HepG2 (cell line): Measurements from ENCODE around the gene ANTXR1. TPM values are rescaled to one million over a fixed set of nuclear protein-coding genes. Genes with fewer than 3 reads are reported as not detected.

Experiments used
- BORCS8-MEF2B ChIP-seq: sonication (generic); formaldehyde crosslinking; IDR thresholded peaks from 2 replicates; pipeline ENCODE4 v1.8.0; 2022; ENCODE audit warnings: mild to moderate bottlenecking, missing genetic modification reagents
- CENPBD1 ChIP-seq: sonication (generic); formaldehyde crosslinking; IDR thresholded peaks from 2 replicates; pipeline ENCODE4 v1.8.0; 2022; ENCODE audit warnings: missing genetic modification reagents, low read depth, mild to moderate bottlenecking, borderline replicate concordance
- FOSL2 ChIP-seq: sonication (generic); formaldehyde crosslinking; IDR thresholded peaks from 2 replicates; pipeline ENCODE4 v1.4.0; 2020; ENCODE audit warnings: missing genetic modification reagents
- FOXA1 ChIP-seq, 2 experiments: fragments of 450-650 bp in 1 of 2; sonication (generic) in 1 of 2; formaldehyde crosslinking in 1 of 2; IDR thresholded peaks; 2 replicates each; pipeline versions ENCODE4 v1.4.0 to v1.6.1; 2016 to 2020; ENCODE audit warnings: missing genetic modification reagents in 1 of 2
- FOXA3 ChIP-seq: IDR thresholded peaks from 2 replicates; pipeline ENCODE4 v1.6.1; 2016; ENCODE audit warnings: missing genetic modification reagents, missing compliant biosample characterization
- HMG20A ChIP-seq: IDR thresholded peaks from 2 replicates; pipeline ENCODE4 v1.6.1; 2016; ENCODE audit warnings: borderline replicate concordance
- KLF16 ChIP-seq, 2 experiments: sonication (generic) in 1 of 2; formaldehyde crosslinking in 1 of 2; IDR thresholded peaks; 2 replicates each; pipeline versions ENCODE4 v1.6.1 to v1.8.0; 2016 to 2023; ENCODE audit warnings: missing genetic modification reagents in 2 of 2, missing compliant biosample characterization in 1 of 2
- MTA3 ChIP-seq: sonication (generic); formaldehyde crosslinking; IDR thresholded peaks from 2 replicates; pipeline ENCODE4 v1.4.0; 2020; ENCODE audit warnings: missing genetic modification reagents
- NBN ChIP-seq: fragments of 450-650 bp; conservative IDR thresholded peaks from 2 replicates; pipeline ENCODE4 v1.6.1; 2017
- PCBP1 ChIP-seq: fragments of 200-400 bp; formaldehyde crosslinking; IDR thresholded peaks from 2 replicates; pipeline ENCODE4 v1.6.1; 2017; ENCODE audit warnings: mild to moderate bottlenecking, low read depth, low read length, borderline replicate concordance
- PITX1 ChIP-seq: sonication (generic); formaldehyde crosslinking; IDR thresholded peaks from 2 replicates; pipeline ENCODE4 v1.5.1; 2020; ENCODE audit warnings: mild to moderate bottlenecking, missing genetic modification reagents
- ZFP36 ChIP-seq: fragments of 150-350 bp; IDR thresholded peaks from 2 replicates; pipeline ENCODE4 v1.6.1; 2018; ENCODE audit warnings: borderline replicate concordance, low read length, low read depth; ENCODE audit not compliant: partially characterized antibody
- ZMYM3 ChIP-seq: sonication (generic); formaldehyde crosslinking; IDR thresholded peaks from 2 replicates; pipeline ENCODE4 v1.5.1; 2020; ENCODE audit warnings: mild to moderate bottlenecking, missing genetic modification reagents
- ZNF292 ChIP-seq: sonication (generic); formaldehyde crosslinking; IDR thresholded peaks from 2 replicates; pipeline ENCODE4 v1.8.1; 2022; ENCODE audit warnings: mild to moderate bottlenecking, low read depth, missing genetic modification reagents, borderline replicate concordance
- ZNF501 ChIP-seq: sonication (generic); formaldehyde crosslinking; IDR thresholded peaks from 2 replicates; pipeline ENCODE4 v1.5.1; 2020; ENCODE audit warnings: mild to moderate bottlenecking, moderate library complexity, missing genetic modification reagents
- ZNF609 ChIP-seq: sonication (generic); formaldehyde crosslinking; IDR thresholded peaks from 2 replicates; pipeline ENCODE4 v1.4.0; 2020; ENCODE audit warnings: mild to moderate bottlenecking, missing genetic modification reagents, borderline replicate concordance
- ZNF614 ChIP-seq: IDR thresholded peaks from 2 replicates; pipeline ENCODE4 v1.6.1; 2018; ENCODE audit warnings: missing biosample characterization, missing genetic modification reagents, inconsistent platforms, borderline replicate concordance
- ZNF644 ChIP-seq: IDR thresholded peaks from 2 replicates; pipeline ENCODE4 v1.6.1; 2016; ENCODE audit warnings: low read depth
- ZNF660 ChIP-seq: sonication (generic); formaldehyde crosslinking; IDR thresholded peaks from 2 replicates; pipeline ENCODE4 v1.5.1; 2020; ENCODE audit warnings: mild to moderate bottlenecking, low read depth, missing genetic modification reagents, borderline replicate concordance
- ZNF776 ChIP-seq: sonication (generic); formaldehyde crosslinking; IDR thresholded peaks from 2 replicates; pipeline ENCODE4 v1.4.0; 2020; ENCODE audit warnings: mild to moderate bottlenecking, missing genetic modification reagents
- polyA plus RNA-seq, 8 experiments: library from polyadenylated mRNA; depleted of rRNA in 3 of 8; stranded (reverse) in 7 of 8; unstranded in 1 of 8; fragments of >200 nt; fragmentation: Illumina TruSeq in 4 of 8; extraction: Trizol in 4 of 8; gene quantifications; 2 replicates each; pipeline versions ENCODE4 v1.2.1 to v1.2.3, GENCODE V29; 2011 to 2016; ENCODE audit warnings: low read depth in 4 of 8, missing spikeins in 1 of 8, mixed read lengths in 1 of 8; ENCODE audit not compliant: insufficient read depth in 1 of 8
- total RNA-seq, 5 experiments: library from RNA; depleted of rRNA; stranded (reverse); fragments of >200 nt; fragmentation: Illumina TruSeq; extraction: Trizol; gene quantifications; 2 replicates each; pipeline ENCODE4 v1.2.3, GENCODE V29; 2016; ENCODE audit warnings: low read depth in 1 of 5
- TF ChIP-seq, protein P1 (sequence below): sonication (generic); formaldehyde crosslinking; IDR thresholded peaks from 2 replicates; pipeline ENCODE4 v1.4.0; 2020; ENCODE audit warnings: mild to moderate bottlenecking, missing genetic modification reagents
- TF ChIP-seq, protein P2 (sequence below): IDR thresholded peaks from 2 replicates; pipeline ENCODE4 v1.6.1; 2016; ENCODE audit warnings: missing compliant biosample characterization, missing genetic modification reagents, borderline replicate concordance

ANTXR1 gene
- total and polyA plus RNA-seq, 2 of the 13 experiments (the other 11 are each of a cell fraction or from before 2014, with no cell fraction given) = 4.5 to 12.7 TPM

- TF ChIP-seq CENPBD1 (no peak), ZNF660 (CRISPR knock-in tag) (no peak), ZNF776 (CRISPR knock-in tag) (no peak), FOXA1 (IDR thresholded peaks at IDR 0.05) (no peak), FOXA1 (CRISPR knock-in tag; IDR thresholded peaks at IDR 0.05) (0 out of 2 replicates have a peak, but pooled peaks have one; percentile 27), NBN (no peak), MTA3 (CRISPR knock-in tag) (no peak), ZNF644 (0 out of 2 replicates have a peak, but pooled peaks have one; percentile 23), ZNF614 (CRISPR knock-in tag) (no peak), ZMYM3 (peak; percentile 27; the same call in 1 of the 2 replicates), ZNF609 (CRISPR knock-in tag) (no peak), KLF16 (CRISPR knock-in tag; IDR thresholded peaks at IDR 0.05) (no peak), PCBP1 (no peak), HMG20A (CRISPR knock-in tag) (no peak), FOSL2 (CRISPR knock-in tag) (peak; percentile 54), FOXA3 (CRISPR knock-in tag) (0 out of 2 replicates have a peak, but pooled peaks have one; percentile 43), BORCS8-MEF2B (CRISPR knock-in tag) (no peak), ZNF292 (no peak), ZNF501 (CRISPR knock-in tag) (no peak), ZFP36 (no peak), PITX1 (CRISPR knock-in tag) (no peak)
- TF ChIP-seq, protein P1, sequence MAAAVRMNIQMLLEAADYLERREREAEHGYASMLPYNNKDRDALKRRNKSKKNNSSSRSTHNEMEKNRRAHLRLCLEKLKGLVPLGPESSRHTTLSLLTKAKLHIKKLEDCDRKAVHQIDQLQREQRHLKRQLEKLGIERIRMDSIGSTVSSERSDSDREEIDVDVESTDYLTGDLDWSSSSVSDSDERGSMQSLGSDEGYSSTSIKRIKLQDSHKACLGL = no peak
- TF ChIP-seq, protein P2, sequence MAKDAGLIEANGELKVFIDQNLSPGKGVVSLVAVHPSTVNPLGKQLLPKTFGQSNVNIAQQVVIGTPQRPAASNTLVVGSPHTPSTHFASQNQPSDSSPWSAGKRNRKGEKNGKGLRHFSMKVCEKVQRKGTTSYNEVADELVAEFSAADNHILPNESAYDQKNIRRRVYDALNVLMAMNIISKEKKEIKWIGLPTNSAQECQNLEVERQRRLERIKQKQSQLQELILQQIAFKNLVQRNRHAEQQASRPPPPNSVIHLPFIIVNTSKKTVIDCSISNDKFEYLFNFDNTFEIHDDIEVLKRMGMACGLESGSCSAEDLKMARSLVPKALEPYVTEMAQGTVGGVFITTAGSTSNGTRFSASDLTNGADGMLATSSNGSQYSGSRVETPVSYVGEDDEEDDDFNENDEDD (CRISPR knock-in tag) = no peak
- TF ChIP-seq, all 625 proteins: peak for 7
These were observed 285.3 kb downstream of the ANTXR1 start (continued) for GRCh38 chr2:69298261-69298660.
